ENCODE results near the gene ANKS1A. TPM values are rescaled to one million over a fixed set of nuclear protein-coding genes. Genes with fewer than 3 reads are reported as not detected.
"Not testable (repeated sequence)": the region's sequence is repeated elsewhere in the genome, so short reads cannot be mapped to it uniquely, and the experiment has no call there.

Gene ANKS1A
- total RNA-seq, 2 experiments from 2014 or later: 6.4 to 6.9 TPM

- Mint-ChIP-seq H3K36me3 (ENCODE audit: low read depth) (no peaks in the 10 kb centered on the region), H3K27ac (no peak overlapping the region), H3K4me3 (no peak overlapping the region), H3K27me3 (peaks cover 24% of the 10 kb centered on the region), H3K4me1 (ENCODE audit: low read depth) (no peaks in the 10 kb centered on the region), H3K9me3 (no peaks in the 10 kb centered on the region)
- Histone ChIP-seq H3K4me3 (ENCODE audit: low read length) (no peak overlapping the region), H3K4me1 (ENCODE audit: insufficient read depth, low read length) (no peaks in the 10 kb centered on the region), H3K27ac (ENCODE audit: low read depth in 1 of 2, low read length in 2 of 2) (no peak overlapping the region), H3K36me3 (ENCODE audit: insufficient read depth, low read length) (no peaks in the 10 kb centered on the region), H3K27me3 (ENCODE audit: control insufficient read depth in 1 of 2, insufficient read depth in 2 of 2, low read length in 2 of 2) (peaks cover 4 to 7% of the 10 kb centered on the region in 2 experiments), H3K9me3 (ENCODE audit: control insufficient read depth in 1 of 2, insufficient read depth in 1 of 2, low read length in 2 of 2) (peaks cover 0 to 5% of the 10 kb centered on the region in 2 experiments)
- DNase-seq (no peak), ATAC-seq (ENCODE audit: poor library complexity) (no peak)
- TF ChIP-seq CTCF (IDR thresholded peaks at IDR 0.05): no peak
- intact Hi-C loops (cut with DNase I, micrococcal nuclease): no loop called here
- ChIA-PET POLR2A (no interaction called here), CTCF (no interaction called here)
Observed at GRCh38 chr6:35128042-35128441, 239.0 kb downstream of the ANKS1A start.

GRCh38 chr6:35128496-35128895 is 239.4 kb downstream of the ANKS1A start:
- no peak for ATAC-seq (ENCODE audit: poor library complexity)
- no peaks in the 10 kb centered on the region for H3K36me3 Mint-ChIP-seq (ENCODE audit: low read depth)
- H3K4me3 Mint-ChIP-seq: no peak overlapping the region
- Histone ChIP-seq H3K27me3 (ENCODE audit: control insufficient read depth in 1 of 2, insufficient read depth in 2 of 2, low read length in 2 of 2) (peaks cover 4 to 7% of the 10 kb centered on the region in 2 experiments), H3K4me1 (ENCODE audit: insufficient read depth, low read length) (no peaks in the 10 kb centered on the region), H3K9me3 (ENCODE audit: control insufficient read depth in 1 of 2, insufficient read depth in 1 of 2, low read length in 2 of 2) (peaks cover 0 to under 1% of the 10 kb centered on the region in 2 experiments), H3K27ac (ENCODE audit: low read depth in 1 of 2, low read length in 2 of 2) (no peak overlapping the region), H3K4me3 (ENCODE audit: low read length) (no peak overlapping the region), H3K36me3 (ENCODE audit: insufficient read depth, low read length) (no peaks in the 10 kb centered on the region)
- no peak for DNase-seq
- H3K4me1 Mint-ChIP-seq (ENCODE audit: low read depth): no peaks in the 10 kb centered on the region
- no peaks in the 10 kb centered on the region for H3K9me3 Mint-ChIP-seq
- intact Hi-C loops (cut with DNase I, micrococcal nuclease): no loop called here
- H3K27ac Mint-ChIP-seq: no peak overlapping the region
- H3K27me3 Mint-ChIP-seq: peaks cover 24% of the 10 kb centered on the region
- POLR2A ChIA-PET: no interaction called here
- CTCF ChIA-PET: no interaction called here
- TF ChIP-seq CTCF (IDR thresholded peaks at IDR 0.05): no peak

GRCh38 chr6:35136185-35136584 is 247.1 kb downstream of the ANKS1A start:
- ATAC-seq (ENCODE audit: poor library complexity): no peak
- CTCF ChIA-PET: no interaction called here
- DNase-seq: no peak
- POLR2A ChIA-PET: no interaction called here
- Histone ChIP-seq H3K4me1 (ENCODE audit: insufficient read depth, low read length) (peaks cover 12% of the 10 kb centered on the region), H3K4me3 (ENCODE audit: low read length) (no peak overlapping the region), H3K27ac (ENCODE audit: low read depth in 1 of 2, low read length in 2 of 2) (no peak overlapping the region), H3K9me3 (ENCODE audit: control insufficient read depth in 1 of 2, insufficient read depth in 1 of 2, low read length in 2 of 2) (no peaks in the 10 kb centered on the region), H3K36me3 (ENCODE audit: insufficient read depth, low read length) (no peaks in the 10 kb centered on the region), H3K27me3 (ENCODE audit: control insufficient read depth in 1 of 2, insufficient read depth in 2 of 2, low read length in 2 of 2) (peaks cover 6 to 11% of the 10 kb centered on the region in 2 experiments)
- Mint-ChIP-seq H3K36me3 (ENCODE audit: low read depth) (no peaks in the 10 kb centered on the region), H3K27me3 (peaks cover 16% of the 10 kb centered on the region), H3K4me3 (no peak overlapping the region), H3K27ac (no peak overlapping the region), H3K9me3 (no peaks in the 10 kb centered on the region), H3K4me1 (ENCODE audit: low read depth) (peaks cover 11% of the 10 kb centered on the region)
- TF ChIP-seq CTCF (IDR thresholded peaks at IDR 0.05): no peak
- intact Hi-C loops (cut with DNase I, micrococcal nuclease): no loop called here

- H3K27ac ChIP-seq (ENCODE audit: low read depth in 1 of 2, low read length in 2 of 2); H3K9me3 Mint-ChIP-seq; H3K4me3 ChIP-seq (ENCODE audit: low read length); ATAC-seq (ENCODE audit: poor library complexity); H3K4me3 Mint-ChIP-seq; H3K36me3 Mint-ChIP-seq (ENCODE audit: low read depth); CTCF ChIA-PET; H3K9me3 ChIP-seq (ENCODE audit: control insufficient read depth in 1 of 2, insufficient read depth in 1 of 2, low read length in 2 of 2); H3K27ac Mint-ChIP-seq; DNase-seq; H3K36me3 ChIP-seq (ENCODE audit: insufficient read depth, low read length): not testable (repeated sequence)
- Mint-ChIP-seq H3K4me1 (ENCODE audit: low read depth) (peaks cover 11% of the 10 kb centered on the region), H3K27me3 (peaks cover 21% of the 10 kb centered on the region)
- Histone ChIP-seq H3K27me3 (ENCODE audit: control insufficient read depth in 1 of 2, insufficient read depth in 2 of 2, low read length in 2 of 2) (peaks cover 11% of the 10 kb centered on the region in 2 experiments), H3K4me1 (ENCODE audit: insufficient read depth, low read length) (peaks cover 16% of the 10 kb centered on the region)
- intact Hi-C loops (cut with DNase I, micrococcal nuclease): loop anchor here in 1 of 2 experiments (1.0 to 2.0 kb wide), 2 partner anchors 152 to 943 kb away; no protein-coding TSS in a partner anchor
- POLR2A ChIA-PET: interaction anchor here (0.6 kb wide), 2 partner anchors 11 to 887 kb away, joined by 3 read pairs; no protein-coding TSS in a partner anchor
Observed at GRCh38 chr6:35138191-35138590, 249.1 kb downstream of the ANKS1A start.
